Measurements from ENCODE around the gene RNF214. TPM values are rescaled to one million over a fixed set of nuclear protein-coding genes. Genes with fewer than 3 reads are reported as not detected.

RNF214 gene
- total RNA-seq, 1 experiment from 2014 or later: 28.1 TPM

GRCh38 chr11:117334896-117335295 lies 102.4 kb downstream of the RNF214 start:
- Histone ChIP-seq H3K79me2 (ENCODE audit: low read depth) (no peaks in the 10 kb centered on the region), H3K4me2 (no peak overlapping the region), H3K9me2 (ENCODE audit: insufficient read depth) (no peaks in the 10 kb centered on the region), H2AFZ (no peak overlapping the region), H3K9me3 (ENCODE audit: insufficient read depth, low read depth) (no peaks in the 10 kb centered on the region), H3K27ac (no peak overlapping the region), H3K36me3 (ENCODE audit: low read depth) (no peaks in the 10 kb centered on the region), H3F3A (ENCODE audit: insufficient read depth, low read depth) (no peaks in the 10 kb centered on the region), H3K27me3 (ENCODE audit: insufficient read depth, low read depth) (no peaks in the 10 kb centered on the region), H3K4me1 (replicated peaks; ENCODE audit: insufficient read depth) (no peaks in the 10 kb centered on the region), H3K4me3 (no peak overlapping the region), H4K20me1 (ENCODE audit: insufficient read depth) (no peaks in the 10 kb centered on the region)
- POLR2A ChIA-PET (ENCODE audit: unreplicated experiment): no interaction called here
- BruUV-seq (replicated peaks): no TSS peak
- CTCF ChIA-PET: no interaction called here
- DNase-seq: no peak
- TF ChIP-seq, protein P1, sequence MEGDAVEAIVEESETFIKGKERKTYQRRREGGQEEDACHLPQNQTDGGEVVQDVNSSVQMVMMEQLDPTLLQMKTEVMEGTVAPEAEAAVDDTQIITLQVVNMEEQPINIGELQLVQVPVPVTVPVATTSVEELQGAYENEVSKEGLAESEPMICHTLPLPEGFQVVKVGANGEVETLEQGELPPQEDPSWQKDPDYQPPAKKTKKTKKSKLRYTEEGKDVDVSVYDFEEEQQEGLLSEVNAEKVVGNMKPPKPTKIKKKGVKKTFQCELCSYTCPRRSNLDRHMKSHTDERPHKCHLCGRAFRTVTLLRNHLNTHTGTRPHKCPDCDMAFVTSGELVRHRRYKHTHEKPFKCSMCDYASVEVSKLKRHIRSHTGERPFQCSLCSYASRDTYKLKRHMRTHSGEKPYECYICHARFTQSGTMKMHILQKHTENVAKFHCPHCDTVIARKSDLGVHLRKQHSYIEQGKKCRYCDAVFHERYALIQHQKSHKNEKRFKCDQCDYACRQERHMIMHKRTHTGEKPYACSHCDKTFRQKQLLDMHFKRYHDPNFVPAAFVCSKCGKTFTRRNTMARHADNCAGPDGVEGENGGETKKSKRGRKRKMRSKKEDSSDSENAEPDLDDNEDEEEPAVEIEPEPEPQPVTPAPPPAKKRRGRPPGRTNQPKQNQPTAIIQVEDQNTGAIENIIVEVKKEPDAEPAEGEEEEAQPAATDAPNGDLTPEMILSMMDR (conservative IDR thresholded peaks at IDR 0.05): no peak
- no peak for TF ChIP-seq EZH2 (IDR thresholded peaks at IDR 0.05; ENCODE audit: low read depth)
- intact Hi-C loops (cut with micrococcal nuclease; ENCODE audit: unreplicated experiment): no loop called here

DNA sequence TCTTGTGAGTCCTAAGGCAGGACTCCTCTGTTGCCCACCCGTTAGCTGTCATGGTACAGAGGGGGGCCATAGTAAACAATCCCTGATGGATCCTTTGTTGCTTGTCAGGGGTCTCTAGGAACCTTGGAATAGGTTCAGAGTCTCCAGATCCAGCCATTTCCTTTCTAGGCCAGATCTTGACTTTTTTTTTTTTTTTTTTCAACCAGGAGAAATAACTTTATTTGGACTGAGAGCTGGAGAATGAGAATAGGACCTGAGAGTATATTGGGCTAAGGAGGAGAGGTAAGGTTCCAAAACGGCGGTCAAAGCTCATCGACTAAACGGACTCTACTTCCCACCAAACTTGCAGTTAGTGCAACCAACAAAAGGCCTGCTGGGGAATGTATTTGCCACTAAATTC lies 102.9 kb downstream of the RNF214 start:
- intact Hi-C loops (cut with micrococcal nuclease; ENCODE audit: unreplicated experiment): no loop called here
- H3F3A ChIP-seq (ENCODE audit: insufficient read depth, low read depth): no peaks in the 10 kb centered on the region
- ChIA-PET POLR2A (ENCODE audit: unreplicated experiment) (no interaction called here), CTCF (interaction anchor here (0.7 kb wide), 1 partner anchor 18 kb away, joined by 4 read pairs; no protein-coding TSS in a partner anchor)
- BruUV-seq (replicated peaks): no TSS peak
- H3K4me2 ChIP-seq: no peak overlapping the region
- H3K36me3 ChIP-seq (ENCODE audit: low read depth): no peaks in the 10 kb centered on the region
- H3K4me1 ChIP-seq (replicated peaks; ENCODE audit: insufficient read depth): no peaks in the 10 kb centered on the region
- H3K4me3 ChIP-seq: no peak overlapping the region
- H3K79me2 ChIP-seq (ENCODE audit: low read depth): no peaks in the 10 kb centered on the region
- no peak overlapping the region for H2AFZ ChIP-seq
- no peaks in the 10 kb centered on the region for H3K27me3 ChIP-seq (ENCODE audit: insufficient read depth, low read depth)
- no peaks in the 10 kb centered on the region for H3K9me2 ChIP-seq (ENCODE audit: insufficient read depth)
- no peaks in the 10 kb centered on the region for H3K9me3 ChIP-seq (ENCODE audit: insufficient read depth, low read depth)
- H4K20me1 ChIP-seq (ENCODE audit: insufficient read depth): no peaks in the 10 kb centered on the region
- no peak overlapping the region for H3K27ac ChIP-seq
- DNase-seq: no peak
- TF ChIP-seq, protein P1 (conservative IDR thresholded peaks at IDR 0.05): no peak
- TF ChIP-seq EZH2 (IDR thresholded peaks at IDR 0.05; ENCODE audit: low read depth): no peak

Other genes with a start within 250 kb of the RNF214 start
- 28.6 and 30.2 TPM in 2 replicates for gene SIK3, start 134.2 kb upstream of the RNF214 start, total RNA-seq (2021)
- 83.7 and 91.3 TPM in 2 replicates for gene PAFAH1B2, start 88.4 kb upstream of the RNF214 start, total RNA-seq (2021)
- 20.1 and 20.3 TPM in 2 replicates for gene SIDT2, start 53.9 kb upstream of the RNF214 start, total RNA-seq (2021)
- gene TAGLN, start 33.3 kb upstream of the RNF214 start, total RNA-seq (2021): 11.0 and 16.9 TPM in 2 replicates
- 41.6 and 50.4 TPM in 2 replicates for gene PCSK7, start 598 bp upstream of the RNF214 start, total RNA-seq (2021)
- gene BACE1-AS, start 58.7 kb downstream of the RNF214 start, total RNA-seq (2021): 5.7 and 8.8 TPM in 2 replicates
- gene BACE1, start 83.6 kb downstream of the RNF214 start, total RNA-seq (2021): 9.6 and 10.6 TPM in 2 replicates
- 33.0 and 33.9 TPM in 2 replicates for gene CEP164, start 95.2 kb downstream of the RNF214 start, total RNA-seq (2021)